ENCODE measurements around the gene PLEKHA7. TPM values are rescaled to one million over a fixed set of nuclear protein-coding genes. Genes with fewer than 3 reads are reported as not detected.

The PLEKHA7 gene
- total RNA-seq, 1 experiment from 2014 or later, result 4.4 TPM

GRCh38 chr11:16785520-16786128 is 228.6 kb downstream of the PLEKHA7 start:
- Histone ChIP-seq H3K27me3 (ENCODE audit: low read length) (no peaks in the 10 kb centered on the region), H3K9ac (ENCODE audit: low read length) (no peak overlapping the region), H2AFZ (ENCODE audit: low read length) (no peak overlapping the region), H3K4me3 (ENCODE audit: low read length) (no peak overlapping the region), H3K36me3 (ENCODE audit: insufficient read depth, low read length) (no peaks in the 10 kb centered on the region), H3K4me1 (ENCODE audit: low read length) (peaks cover 8% of the 10 kb centered on the region), H3K9me3 (ENCODE audit: low read length) (no peaks in the 10 kb centered on the region), H3K79me2 (ENCODE audit: low read length) (no peaks in the 10 kb centered on the region), H3K27ac (ENCODE audit: low read length) (no peak overlapping the region), H3K9me2 (replicated peaks; ENCODE audit: insufficient read depth, low read length) (no peaks in the 10 kb centered on the region), H3K4me2 (ENCODE audit: low read depth, low read length, poor library complexity, severe bottlenecking) (no peak overlapping the region), H4K20me1 (ENCODE audit: insufficient read depth, low read depth, low read length) (no peaks in the 10 kb centered on the region)
- DNase-seq, result peak; percentile 85

GRCh38 chr11:16784666-16785065 is 229.5 kb downstream of the PLEKHA7 start:
- no peak for DNase-seq
- no peak overlapping the region for H3K27ac ChIP-seq (ENCODE audit: low read length)

GRCh38 chr11:16784097-16784496 is 230.1 kb downstream of the PLEKHA7 start:
- Histone ChIP-seq H3K27me3 (ENCODE audit: low read length) (no peaks in the 10 kb centered on the region), H2AFZ (ENCODE audit: low read length) (no peak overlapping the region), H3K36me3 (ENCODE audit: insufficient read depth, low read length) (no peaks in the 10 kb centered on the region), H3K4me3 (ENCODE audit: low read length) (no peak overlapping the region), H3K79me2 (ENCODE audit: low read length) (no peaks in the 10 kb centered on the region), H3K9me2 (replicated peaks; ENCODE audit: insufficient read depth, low read length) (no peaks in the 10 kb centered on the region), H3K9me3 (ENCODE audit: low read length) (no peaks in the 10 kb centered on the region), H3K4me2 (ENCODE audit: low read depth, low read length, poor library complexity, severe bottlenecking) (no peak overlapping the region), H3K27ac (ENCODE audit: low read length) (no peak overlapping the region), H3K4me1 (ENCODE audit: low read length) (peaks cover 8% of the 10 kb centered on the region), H4K20me1 (ENCODE audit: insufficient read depth, low read depth, low read length) (no peaks in the 10 kb centered on the region), H3K9ac (ENCODE audit: low read length) (no peak overlapping the region)
- no peak for DNase-seq

More at GRCh38 chr11:16784666-16785065, 229.5 kb downstream of the PLEKHA7 start:
- Histone ChIP-seq H3K9ac (ENCODE audit: low read length) (no peak overlapping the region), H3K36me3 (ENCODE audit: insufficient read depth, low read length) (no peaks in the 10 kb centered on the region), H3K9me3 (ENCODE audit: low read length) (no peaks in the 10 kb centered on the region), H3K79me2 (ENCODE audit: low read length) (no peaks in the 10 kb centered on the region), H2AFZ (ENCODE audit: low read length) (no peak overlapping the region), H3K4me1 (ENCODE audit: low read length) (peaks cover 8% of the 10 kb centered on the region), H3K4me3 (ENCODE audit: low read length) (no peak overlapping the region), H3K4me2 (ENCODE audit: low read depth, low read length, poor library complexity, severe bottlenecking) (no peak overlapping the region), H3K27me3 (ENCODE audit: low read length) (no peaks in the 10 kb centered on the region), H4K20me1 (ENCODE audit: insufficient read depth, low read depth, low read length) (no peaks in the 10 kb centered on the region), H3K9me2 (replicated peaks; ENCODE audit: insufficient read depth, low read length) (no peaks in the 10 kb centered on the region)

GRCh38 chr11:16783321-16783801 is 230.9 kb downstream of the PLEKHA7 start:
- Histone ChIP-seq H3K4me2 (ENCODE audit: low read depth, low read length, poor library complexity, severe bottlenecking) (no peak overlapping the region), H4K20me1 (ENCODE audit: insufficient read depth, low read depth, low read length) (no peaks in the 10 kb centered on the region), H2AFZ (ENCODE audit: low read length) (no peak overlapping the region), H3K9me3 (ENCODE audit: low read length) (no peaks in the 10 kb centered on the region), H3K4me1 (ENCODE audit: low read length) (peaks cover 8% of the 10 kb centered on the region), H3K4me3 (ENCODE audit: low read length) (no peak overlapping the region), H3K27me3 (ENCODE audit: low read length) (no peaks in the 10 kb centered on the region), H3K27ac (ENCODE audit: low read length) (no peak overlapping the region), H3K36me3 (ENCODE audit: insufficient read depth, low read length) (no peaks in the 10 kb centered on the region), H3K9me2 (replicated peaks; ENCODE audit: insufficient read depth, low read length) (no peaks in the 10 kb centered on the region), H3K9ac (ENCODE audit: low read length) (no peak overlapping the region), H3K79me2 (ENCODE audit: low read length) (no peaks in the 10 kb centered on the region)
- DNase-seq, result no peak

GRCh38 chr11:16781936-16782919 is 232.0 kb downstream of the PLEKHA7 start:
- no peak for DNase-seq
- peaks cover 8% of the 10 kb centered on the region for H3K4me1 ChIP-seq (ENCODE audit: low read length)
- no peak overlapping the region for H3K4me3 ChIP-seq (ENCODE audit: low read length)
- H3K79me2 ChIP-seq (ENCODE audit: low read length), result no peaks in the 10 kb centered on the region
- no peak overlapping the region for H2AFZ ChIP-seq (ENCODE audit: low read length)
- no peak overlapping the region for H3K9ac ChIP-seq (ENCODE audit: low read length)
- H3K36me3 ChIP-seq (ENCODE audit: insufficient read depth, low read length), result no peaks in the 10 kb centered on the region
- no peak overlapping the region for H3K4me2 ChIP-seq (ENCODE audit: low read depth, low read length, poor library complexity, severe bottlenecking)
- no peaks in the 10 kb centered on the region for H3K9me2 ChIP-seq (replicated peaks; ENCODE audit: insufficient read depth, low read length)
- no peaks in the 10 kb centered on the region for H3K27me3 ChIP-seq (ENCODE audit: low read length)
- H3K27ac ChIP-seq (ENCODE audit: low read length), result no peak overlapping the region
- H3K9me3 ChIP-seq (ENCODE audit: low read length), result no peaks in the 10 kb centered on the region
- H4K20me1 ChIP-seq (ENCODE audit: insufficient read depth, low read depth, low read length), result no peaks in the 10 kb centered on the region

- Histone ChIP-seq H3K4me2 (ENCODE audit: low read depth, low read length, poor library complexity, severe bottlenecking) (no peak overlapping the region), H3K36me3 (ENCODE audit: insufficient read depth, low read length) (no peaks in the 10 kb centered on the region), H3K9ac (ENCODE audit: low read length) (no peak overlapping the region)
These were observed 233.3 kb downstream of the PLEKHA7 start for GRCh38 chr11:16780698-16781550.

GRCh38 chr11:16780146-16780545 is 234.1 kb downstream of the PLEKHA7 start:
- H3K27me3 ChIP-seq (ENCODE audit: low read length), result no peaks in the 10 kb centered on the region
- DNase-seq, result no peak
- H2AFZ ChIP-seq (ENCODE audit: low read length), result no peak overlapping the region

More at GRCh38 chr11:16780698-16781550, 233.3 kb downstream of the PLEKHA7 start:
- no peak overlapping the region for H3K4me3 ChIP-seq (ENCODE audit: low read length)
- no peaks in the 10 kb centered on the region for H3K79me2 ChIP-seq (ENCODE audit: low read length)
- no peaks in the 10 kb centered on the region for H3K9me3 ChIP-seq (ENCODE audit: low read length)
- no peak overlapping the region for H2AFZ ChIP-seq (ENCODE audit: low read length)
- H4K20me1 ChIP-seq (ENCODE audit: insufficient read depth, low read depth, low read length), result no peaks in the 10 kb centered on the region
- H3K27me3 ChIP-seq (ENCODE audit: low read length), result no peaks in the 10 kb centered on the region
- H3K9me2 ChIP-seq (replicated peaks; ENCODE audit: insufficient read depth, low read length), result no peaks in the 10 kb centered on the region
- no peak for DNase-seq
- no peak overlapping the region for H3K27ac ChIP-seq (ENCODE audit: low read length)
- peaks cover 8% of the 10 kb centered on the region for H3K4me1 ChIP-seq (ENCODE audit: low read length)

More at GRCh38 chr11:16780146-16780545, 234.1 kb downstream of the PLEKHA7 start:
- H3K4me3 ChIP-seq (ENCODE audit: low read length), result no peak overlapping the region
- H3K9ac ChIP-seq (ENCODE audit: low read length), result no peak overlapping the region
- H3K4me2 ChIP-seq (ENCODE audit: low read depth, low read length, poor library complexity, severe bottlenecking), result no peak overlapping the region
- no peaks in the 10 kb centered on the region for H3K36me3 ChIP-seq (ENCODE audit: insufficient read depth, low read length)
- no peaks in the 10 kb centered on the region for H3K79me2 ChIP-seq (ENCODE audit: low read length)
- H3K9me3 ChIP-seq (ENCODE audit: low read length), result no peaks in the 10 kb centered on the region
- no peak overlapping the region for H3K27ac ChIP-seq (ENCODE audit: low read length)
- peaks cover 8% of the 10 kb centered on the region for H3K4me1 ChIP-seq (ENCODE audit: low read length)
- H3K9me2 ChIP-seq (replicated peaks; ENCODE audit: insufficient read depth, low read length), result no peaks in the 10 kb centered on the region
- no peaks in the 10 kb centered on the region for H4K20me1 ChIP-seq (ENCODE audit: insufficient read depth, low read depth, low read length)

All from Karpas-422 (cell line).